PC-9 (cell line): ENCODE results near the gene MAPK10. TPM values are rescaled to one million over a fixed set of nuclear protein-coding genes. Genes with fewer than 3 reads are reported as not detected.

Experiments
- BruUV-seq: library from RNA; stranded (reverse); fragments of 400-500 nt; replicated peaks from 2 replicates; lab custom pipeline; 2021; lab: Mats Ljungman, UMichigan
- CTCF ChIA-PET: fragments of 300-600 bp; sonication (Branson Sonifier 250); formaldehyde crosslinking; loops from one replicate; lab custom pipeline; 2022; ENCODE audit warnings: antibody characterized with exemption; lab: Charles Lee
- POLR2A ChIA-PET: fragments of 300-600 bp; sonication (Branson Sonifier 250); formaldehyde crosslinking; loops from one replicate; lab custom pipeline; 2022; ENCODE audit warnings: antibody characterized with exemption; ENCODE audit not compliant: unreplicated experiment; lab: Charles Lee
- DNase-seq, 2 experiments: peaks; one replicate each; pipeline versions ENCODE4 v3.0.0 to v3.0.0-alpha.2; 2015 to 2022; ENCODE audit warnings: mixed read lengths in 1 of 2
- H2AFZ ChIP-seq: fragments of 200-600 bp; sonication (generic); 2 replicates; pipeline ENCODE4 v1.8.1; 2017; ENCODE audit warnings: antibody characterized with exemption
- H3F3A ChIP-seq: fragments of 200-600 bp; sonication (generic); 2 replicates; pipeline ENCODE4 v1.8.1; 2017; ENCODE audit warnings: antibody characterized with exemption, mild to moderate bottlenecking, low read depth; ENCODE audit not compliant: insufficient read depth
- H3K27ac ChIP-seq: fragments of 200-600 bp; sonication (generic); 2 replicates; pipeline ENCODE4 v1.6.1; 2016; ENCODE audit warnings: mixed run types
- H3K27me3 ChIP-seq: fragments of 200-600 bp; sonication (generic); 2 replicates; pipeline ENCODE4 v1.6.1; 2016; ENCODE audit warnings: low read depth, mixed run types; ENCODE audit not compliant: insufficient read depth
- H3K36me3 ChIP-seq: fragments of 200-600 bp; sonication (generic); 2 replicates; pipeline ENCODE4 v1.6.1; 2016; ENCODE audit warnings: low read depth, mixed run types
- H3K4me1 ChIP-seq: fragments of 200-600 bp; sonication (generic); replicated peaks from 2 replicates; pipeline ENCODE4 v1.6.1; 2016; ENCODE audit warnings: mixed run types; ENCODE audit not compliant: insufficient read depth
- H3K4me2 ChIP-seq: fragments of 200-600 bp; sonication (generic); 2 replicates; pipeline ENCODE4 v1.6.1; 2017; ENCODE audit warnings: mixed run types
- H3K4me3 ChIP-seq: fragments of 200-600 bp; sonication (generic); 2 replicates; pipeline ENCODE4 v1.6.1; 2016; ENCODE audit warnings: mixed run types
- H3K79me2 ChIP-seq: fragments of 200-600 bp; sonication (generic); 2 replicates; pipeline ENCODE4 v1.6.1; 2017; ENCODE audit warnings: low read depth, mixed run types
- H3K9me2 ChIP-seq: fragments of 200-600 bp; sonication (generic); 2 replicates; pipeline ENCODE4 v1.8.1; 2017; ENCODE audit warnings: mild to moderate bottlenecking; ENCODE audit not compliant: insufficient read depth
- H3K9me3 ChIP-seq: fragments of 200-600 bp; sonication (generic); 2 replicates; pipeline ENCODE4 v1.8.1; 2016; ENCODE audit warnings: low read depth; ENCODE audit not compliant: insufficient read depth
- H4K20me1 ChIP-seq: fragments of 200-600 bp; sonication (generic); 2 replicates; pipeline ENCODE4 v1.8.1; 2017; ENCODE audit not compliant: insufficient read depth
- CTCF ChIP-seq: fragments of 200-600 bp; sonication (generic); conservative IDR thresholded peaks from 2 replicates; pipeline ENCODE4 v1.6.1; 2017; ENCODE audit warnings: mixed run types, antibody characterized with exemption, mild to moderate bottlenecking, moderate library complexity
- EZH2 ChIP-seq: fragments of 200-600 bp; sonication (generic); IDR thresholded peaks from 2 replicates; pipeline ENCODE4 v1.8.0; 2017; ENCODE audit warnings: antibody characterized with exemption, low read depth
- intact Hi-C: fragments of 100-400 bp; cut with micrococcal nuclease; formaldehyde crosslinking; loops from one replicate; pipeline ENCODE4 v1.10.0; 2022; ENCODE audit not compliant: unreplicated experiment
- total RNA-seq: library from RNA; stranded (reverse); gene quantifications from 2 replicates; pipeline ENCODE4 v1.2.3, GENCODE V29; 2021

The MAPK10 gene
- total RNA-seq, 1 experiment from 2014 or later, result 4.2 TPM

- H3K9me2 ChIP-seq, result no peaks in the 10 kb centered on the region
- no peaks in the 10 kb centered on the region for H3K9me3 ChIP-seq
- no peaks in the 10 kb centered on the region for H3F3A ChIP-seq
- H3K4me1 ChIP-seq, result no peaks in the 10 kb centered on the region
- TF ChIP-seq CTCF (no peak), EZH2 (no peak)
- H3K4me2 ChIP-seq, result no peak overlapping the region
- BruUV-seq, result no TSS peak
- no peak for DNase-seq
- H4K20me1 ChIP-seq, result no peaks in the 10 kb centered on the region
- no peak overlapping the region for H3K27ac ChIP-seq
- H3K79me2 ChIP-seq, result no peaks in the 10 kb centered on the region
- H3K36me3 ChIP-seq, result no peaks in the 10 kb centered on the region
- no peak overlapping the region for H2AFZ ChIP-seq
- H3K4me3 ChIP-seq, result no peak overlapping the region
- intact Hi-C loops, result no loop called here
- ChIA-PET POLR2A (no interaction called here), CTCF (no interaction called here)
- H3K27me3 ChIP-seq, result no peaks in the 10 kb centered on the region
These were observed 398.0 kb downstream of the MAPK10 start for GRCh38 chr4:85961887-85962286.

GRCh38 chr4:85956293-85956945 is 403.4 kb downstream of the MAPK10 start:
- H3K4me2 ChIP-seq, result no peak overlapping the region
- H4K20me1 ChIP-seq, result no peaks in the 10 kb centered on the region
- no peak for DNase-seq
- peaks cover 4% of the 10 kb centered on the region; the same call in 1 of the 2 replicates for H3K9me3 ChIP-seq
- H3K4me3 ChIP-seq, result no peak overlapping the region
- H3K27ac ChIP-seq, result no peak overlapping the region
- no peaks in the 10 kb centered on the region for H3K27me3 ChIP-seq
- H2AFZ ChIP-seq, result no peak overlapping the region
- no peak for TF ChIP-seq CTCF
- no peak for TF ChIP-seq EZH2
- intact Hi-C loops, result no loop called here
- BruUV-seq, result no TSS peak
- no peaks in the 10 kb centered on the region for H3K36me3 ChIP-seq
- no peaks in the 10 kb centered on the region for H3K79me2 ChIP-seq
- POLR2A ChIA-PET, result no interaction called here
- peaks cover 34% of the 10 kb centered on the region for H3K4me1 ChIP-seq
- peaks cover 6% of the 10 kb centered on the region; the same call in 1 of the 2 replicates for H3F3A ChIP-seq
- no peaks in the 10 kb centered on the region for H3K9me2 ChIP-seq
- CTCF ChIA-PET, result no interaction called here

GRCh38 chr4:85955620-85956292 is 404.1 kb downstream of the MAPK10 start:
- no peak overlapping the region for H3K4me3 ChIP-seq
- BruUV-seq, result no TSS peak
- no peak for TF ChIP-seq CTCF
- no peak for TF ChIP-seq EZH2
- H3K79me2 ChIP-seq, result no peaks in the 10 kb centered on the region
- ChIA-PET POLR2A (no interaction called here), CTCF (no interaction called here)
- H3K4me2 ChIP-seq, result no peak overlapping the region
- H3K9me3 ChIP-seq, result peaks cover 4% of the 10 kb centered on the region; the same call in 1 of the 2 replicates
- peak in 1 of 2 experiments; percentile 55 for DNase-seq
- intact Hi-C loops, result no loop called here
- no peak overlapping the region for H2AFZ ChIP-seq
- no peaks in the 10 kb centered on the region for H3K9me2 ChIP-seq
- no peak overlapping the region for H3K27ac ChIP-seq
- no peaks in the 10 kb centered on the region for H4K20me1 ChIP-seq
- H3K36me3 ChIP-seq, result no peaks in the 10 kb centered on the region
- peaks cover 6% of the 10 kb centered on the region; the same call in 1 of the 2 replicates for H3F3A ChIP-seq
- no peaks in the 10 kb centered on the region for H3K27me3 ChIP-seq
- peaks cover 34% of the 10 kb centered on the region for H3K4me1 ChIP-seq
